Testis (tissue), 2 donors: ENCODE results near the gene SPATA32.

Experiments
- POLR2A ChIP-seq: fragments of 450-650 bp; IDR thresholded peaks from one replicate; pipeline ENCODE4 v1.6.1; 2017; ENCODE audit warnings: antibody characterized with exemption, mild to moderate bottlenecking, moderate library complexity
- TF ChIP-seq, protein P1 (sequence below), 3 experiments: fragments of 450-650 bp in 2 of 3; fragments of 200-600 bp in 1 of 3; sonication (generic) in 1 of 3; IDR thresholded peaks; one replicate each; pipeline ENCODE4 v1.5.1; 2016 to 2019; ENCODE audit warnings: antibody characterized with exemption in 3 of 3, mild to moderate bottlenecking in 2 of 3, moderate library complexity in 1 of 3

DNA sequence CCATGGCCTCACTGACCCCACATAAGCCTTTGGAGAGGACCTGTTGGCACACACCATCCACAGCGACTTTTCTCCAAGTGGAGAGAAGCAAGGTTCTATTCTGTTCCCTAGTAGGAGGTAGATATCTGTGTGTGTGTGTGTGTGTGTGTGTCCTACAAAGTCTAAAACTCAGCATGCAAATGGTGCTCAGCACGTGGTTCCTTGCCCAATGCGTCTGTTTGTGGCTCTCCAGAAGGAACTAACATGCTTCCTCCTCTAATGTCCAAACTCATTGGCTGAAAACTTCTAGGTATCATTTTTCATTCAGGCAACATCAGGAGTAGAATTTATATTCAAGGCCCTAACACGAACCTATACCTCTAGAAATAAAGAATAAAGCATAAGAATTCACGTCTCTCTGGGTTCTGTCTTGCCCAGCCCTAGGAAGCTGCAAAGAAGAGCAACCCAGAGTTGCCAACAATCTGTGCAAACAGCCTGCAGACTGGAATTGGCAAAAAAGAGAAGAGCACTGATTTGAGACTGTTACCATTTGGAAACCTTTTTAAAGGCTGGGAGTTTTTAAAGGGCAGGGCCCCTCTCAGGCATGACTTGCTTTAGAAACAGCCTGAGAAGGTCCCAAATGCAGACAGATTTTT lies 29.4 kb upstream of the SPATA32 start:
- TF ChIP-seq, protein P1, sequence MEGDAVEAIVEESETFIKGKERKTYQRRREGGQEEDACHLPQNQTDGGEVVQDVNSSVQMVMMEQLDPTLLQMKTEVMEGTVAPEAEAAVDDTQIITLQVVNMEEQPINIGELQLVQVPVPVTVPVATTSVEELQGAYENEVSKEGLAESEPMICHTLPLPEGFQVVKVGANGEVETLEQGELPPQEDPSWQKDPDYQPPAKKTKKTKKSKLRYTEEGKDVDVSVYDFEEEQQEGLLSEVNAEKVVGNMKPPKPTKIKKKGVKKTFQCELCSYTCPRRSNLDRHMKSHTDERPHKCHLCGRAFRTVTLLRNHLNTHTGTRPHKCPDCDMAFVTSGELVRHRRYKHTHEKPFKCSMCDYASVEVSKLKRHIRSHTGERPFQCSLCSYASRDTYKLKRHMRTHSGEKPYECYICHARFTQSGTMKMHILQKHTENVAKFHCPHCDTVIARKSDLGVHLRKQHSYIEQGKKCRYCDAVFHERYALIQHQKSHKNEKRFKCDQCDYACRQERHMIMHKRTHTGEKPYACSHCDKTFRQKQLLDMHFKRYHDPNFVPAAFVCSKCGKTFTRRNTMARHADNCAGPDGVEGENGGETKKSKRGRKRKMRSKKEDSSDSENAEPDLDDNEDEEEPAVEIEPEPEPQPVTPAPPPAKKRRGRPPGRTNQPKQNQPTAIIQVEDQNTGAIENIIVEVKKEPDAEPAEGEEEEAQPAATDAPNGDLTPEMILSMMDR (IDR thresholded peaks at IDR 0.05): no peak
- no peak for TF ChIP-seq POLR2A
